NCI-H2171 treated with DMSO at 0.1 percent for 48 hours (cell line): ENCODE measurements around the gene BHLHE23.

Experiments
- DNase-seq: peaks from one replicate; lab custom pipeline; 2025; lab: John Stamatoyannopoulos, UW

Gene BHLHE23

DNA sequence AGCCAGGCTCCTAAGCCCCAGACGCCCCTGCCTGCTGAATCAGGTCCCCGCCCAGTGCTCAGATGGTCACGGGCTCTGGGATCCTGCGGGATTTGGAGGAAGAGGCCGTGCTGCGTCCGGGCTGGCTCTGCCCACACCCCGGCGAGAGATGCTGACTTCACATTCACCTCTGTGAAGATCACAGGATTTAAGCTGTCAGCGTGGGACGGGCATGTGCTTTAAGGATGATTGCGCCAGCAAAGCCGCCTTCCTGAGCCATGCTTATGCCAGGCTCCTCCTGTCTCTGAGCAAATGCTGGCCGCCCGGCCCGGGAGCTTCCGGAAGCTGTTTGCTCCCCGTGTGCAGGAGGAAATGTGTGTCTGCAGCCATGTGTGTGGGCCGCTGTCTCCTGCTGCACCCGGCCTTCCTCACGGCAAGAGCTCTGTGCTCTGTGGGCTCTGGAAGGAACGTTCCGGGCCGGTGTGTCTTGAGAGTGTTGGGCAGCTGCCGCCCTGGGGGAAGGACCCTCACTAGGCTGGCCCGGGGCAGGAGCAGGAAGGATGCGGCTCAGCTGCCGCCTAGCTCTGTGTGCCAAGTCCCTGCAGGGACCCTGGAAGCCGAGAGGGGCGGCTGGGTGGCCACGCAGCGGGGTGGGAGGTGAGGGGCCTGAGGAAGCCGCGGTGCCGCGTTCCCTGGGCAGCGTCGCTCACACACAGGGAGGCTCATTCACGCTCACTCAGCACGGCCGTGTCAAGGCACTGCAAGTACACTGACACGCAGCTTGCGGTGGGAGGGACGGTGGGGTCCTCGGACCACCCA is 19.0 kb upstream of the BHLHE23 start:
- no peak for DNase-seq

- DNase-seq: no peak
Measured at GRCh38 chr20:63024573-63025392, 18.0 kb upstream of the BHLHE23 start.

DNA sequence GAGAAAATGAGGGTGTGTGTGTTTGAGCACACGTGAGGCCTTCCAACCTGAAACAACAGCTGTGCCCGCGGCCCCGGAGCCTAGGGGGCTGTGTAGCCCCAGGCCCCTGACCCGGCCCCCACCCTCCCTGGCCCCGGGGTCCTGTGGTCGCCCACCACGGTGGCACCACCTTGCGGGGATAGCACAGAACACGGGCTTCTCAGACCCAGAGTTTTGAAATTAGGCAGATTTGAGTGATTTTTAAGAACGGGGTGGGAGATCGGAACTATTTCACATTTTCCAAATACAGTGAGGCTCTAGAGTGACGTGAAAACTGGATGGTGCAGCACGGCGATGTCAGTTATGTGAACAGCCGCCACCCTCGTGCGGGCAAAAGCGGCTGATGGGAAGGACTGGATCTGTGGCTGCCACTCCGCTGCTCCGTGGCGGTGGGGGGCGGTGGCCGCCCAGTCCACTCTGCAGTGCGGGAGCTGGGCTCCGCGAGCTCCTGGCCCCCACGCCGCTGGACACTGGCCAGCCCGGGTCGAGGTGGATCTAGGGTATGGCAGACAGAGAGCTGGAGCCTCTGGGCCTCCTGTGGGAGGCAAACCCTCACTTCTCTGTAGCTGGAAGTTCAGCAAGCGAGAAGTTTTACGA is 17.3 kb upstream of the BHLHE23 start:
- no peak for DNase-seq

- DNase-seq: no peak
Measured at GRCh38 chr20:63023071-63023935, 16.5 kb upstream of the BHLHE23 start.

GRCh38 chr20:63022501-63022900 is 15.7 kb upstream of the BHLHE23 start:
- DNase-seq: no peak

- DNase-seq: no peak
Measured at GRCh38 chr20:63021356-63022321, 14.9 kb upstream of the BHLHE23 start.

DNA sequence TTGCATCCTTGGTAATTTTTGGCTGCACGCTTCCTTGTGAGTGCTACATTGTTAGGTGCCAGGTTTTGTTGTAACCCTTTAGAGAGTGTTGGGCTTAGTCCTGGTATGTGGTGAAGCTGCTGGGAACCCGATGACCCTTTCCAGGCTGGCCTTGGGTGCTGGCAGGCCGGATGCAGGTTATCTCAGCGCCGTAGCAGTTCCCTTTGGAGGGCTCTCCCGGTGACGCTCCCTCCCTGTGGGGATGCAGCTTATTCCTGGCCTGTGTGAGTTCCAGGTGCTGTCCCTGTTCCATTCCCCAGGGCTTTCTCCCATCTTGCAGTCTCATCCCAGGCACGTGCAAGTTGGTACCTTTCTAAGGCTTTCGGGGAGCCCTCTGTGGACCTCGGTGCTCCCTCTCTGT is 13.9 kb upstream of the BHLHE23 start:
- DNase-seq: no peak

GRCh38 chr20:63017826-63018411 is 11.2 kb upstream of the BHLHE23 start:
- no peak for DNase-seq

DNA sequence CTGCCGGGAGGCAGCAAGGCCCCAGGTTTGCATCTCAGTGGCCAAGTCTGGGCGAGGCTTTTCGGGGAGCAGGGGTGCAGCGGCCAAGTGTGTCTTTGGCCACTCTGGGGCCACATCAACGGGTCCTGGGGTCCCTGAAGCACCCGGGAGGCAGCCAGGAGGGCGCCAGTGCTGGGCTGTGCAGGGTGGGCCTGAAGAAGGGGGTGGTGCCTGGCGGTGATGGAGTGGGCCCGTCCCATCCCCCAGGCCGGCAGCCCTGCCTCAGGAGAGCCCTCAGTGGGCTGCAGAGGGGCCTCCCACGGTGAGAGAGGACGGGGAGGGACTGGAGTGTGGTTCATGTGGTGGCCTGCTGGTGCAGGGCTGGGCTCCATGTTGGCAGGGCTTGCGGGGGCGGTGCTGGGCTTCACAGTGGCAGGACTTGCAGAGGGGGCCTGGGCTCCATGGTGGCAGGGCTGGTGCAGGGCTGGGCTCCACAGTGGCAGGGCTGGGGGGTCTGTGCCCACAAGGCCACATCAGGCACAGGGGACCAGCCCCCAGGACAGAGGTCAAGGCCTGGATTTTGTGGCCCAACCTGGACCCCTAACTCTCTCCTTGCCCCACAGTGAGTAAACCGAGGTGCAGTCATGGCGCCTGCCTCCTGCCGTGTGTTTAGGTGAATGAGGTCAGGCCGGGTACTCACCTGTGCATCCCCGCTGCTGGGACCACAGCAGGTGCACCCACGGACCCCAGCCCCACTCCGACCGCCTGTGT is 10.5 kb upstream of the BHLHE23 start:
- no peak for DNase-seq

GRCh38 chr20:63016514-63017075 is 9.8 kb upstream of the BHLHE23 start:
- no peak for DNase-seq

DNA sequence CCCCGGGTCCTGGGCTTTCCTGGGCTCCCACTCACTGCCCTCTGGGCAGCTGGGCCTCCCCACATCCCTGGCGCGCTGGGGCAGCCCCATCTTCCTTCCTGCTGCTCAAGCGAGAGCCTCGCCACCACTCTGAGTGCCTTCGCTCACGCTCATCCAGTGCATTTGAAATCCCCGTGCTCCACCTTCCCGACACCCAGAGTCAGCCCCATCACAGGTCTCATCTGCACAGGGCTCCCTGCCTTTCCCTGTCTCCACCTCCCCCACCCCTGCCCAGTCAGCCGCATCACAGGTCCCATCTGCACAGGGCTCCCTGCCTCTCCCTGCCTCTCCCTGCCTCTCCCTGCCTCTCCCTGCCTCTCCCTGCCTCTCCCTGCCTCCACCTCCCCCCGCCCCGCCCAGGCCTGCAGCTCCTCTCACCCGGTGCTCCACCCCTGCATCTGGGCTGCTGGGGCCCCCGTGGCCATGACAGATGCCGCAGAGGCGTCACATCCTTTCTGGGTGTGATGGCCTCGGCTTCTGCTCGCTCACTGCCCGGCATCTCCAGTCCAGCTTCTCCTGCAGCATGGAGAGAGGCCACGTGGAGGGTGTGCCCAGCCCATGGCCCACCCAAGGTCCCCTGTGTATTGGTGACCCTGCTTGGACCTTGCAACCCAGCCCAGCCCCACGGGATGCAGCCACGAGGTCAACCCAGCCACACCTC is 9.0 kb upstream of the BHLHE23 start:
- no peak for DNase-seq

DNA sequence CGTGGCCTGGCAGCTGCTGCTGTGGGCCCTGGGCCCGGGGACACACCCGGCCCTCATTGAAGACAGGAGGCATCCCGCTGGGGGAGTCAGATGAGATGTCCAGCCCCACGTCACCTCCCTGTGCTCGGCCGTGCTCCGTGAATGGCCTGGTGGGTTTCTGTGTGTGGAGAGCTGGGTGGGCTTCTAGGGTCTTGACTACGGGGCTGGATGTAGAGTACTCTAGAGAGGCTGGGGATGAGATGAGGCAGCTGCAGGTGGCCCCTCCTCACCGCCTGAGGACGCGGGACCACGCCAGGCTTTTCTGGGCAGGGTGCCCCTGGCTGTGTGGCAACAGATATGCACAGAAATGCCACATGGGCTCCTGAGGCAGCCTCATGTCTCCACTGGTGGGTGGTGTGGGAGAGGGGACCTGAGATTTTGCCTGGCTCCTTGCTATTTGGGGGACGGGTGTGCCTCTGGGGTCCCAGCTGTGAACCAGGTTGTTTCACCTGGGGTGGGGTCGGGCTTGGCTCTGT is 8.4 kb upstream of the BHLHE23 start:
- no peak for DNase-seq

DNA sequence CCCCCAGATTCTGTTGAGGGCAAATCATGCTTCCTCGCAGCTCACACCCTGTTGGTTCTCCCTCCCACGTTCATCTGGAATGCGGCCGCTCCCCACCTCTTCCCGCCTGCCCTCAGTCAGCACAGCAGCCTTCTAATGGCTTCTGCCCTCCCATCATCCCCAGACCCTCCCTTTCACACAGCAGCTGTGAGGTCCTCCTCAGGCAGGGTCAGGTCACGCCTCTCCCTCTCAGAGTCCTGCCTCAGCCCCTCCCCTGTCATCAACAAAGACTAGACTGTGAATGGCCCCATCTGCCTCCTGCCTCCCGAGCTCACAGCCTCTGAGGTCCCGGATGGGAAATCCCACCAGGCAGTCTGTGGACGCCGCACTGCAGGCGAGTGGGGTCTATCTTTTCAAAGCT is 7.9 kb upstream of the BHLHE23 start:
- DNase-seq: peak; percentile 57

DNA sequence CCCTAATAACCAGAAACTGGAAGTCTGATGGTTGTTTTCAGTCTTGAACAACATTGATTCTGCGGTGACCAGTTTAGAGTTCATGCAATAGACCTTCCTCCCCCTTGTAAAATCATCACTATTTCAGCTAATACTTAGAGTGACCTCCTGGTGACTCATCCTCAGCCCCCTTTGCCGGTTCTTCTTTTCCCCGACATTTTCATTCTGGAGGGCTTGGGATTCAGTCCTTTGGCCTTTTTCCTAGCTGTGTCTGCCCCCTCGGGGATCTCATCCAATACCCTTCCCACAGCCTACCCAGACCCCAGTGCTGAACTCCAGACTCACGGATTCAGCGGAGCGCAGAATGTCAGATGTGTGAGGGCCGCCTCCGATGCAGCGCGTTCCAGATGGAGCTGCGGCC is 7.5 kb upstream of the BHLHE23 start:
- DNase-seq: no peak

GRCh38 chr20:63013207-63013606 is 6.4 kb upstream of the BHLHE23 start:
- DNase-seq: no peak

- DNase-seq: no peak
Measured at GRCh38 chr20:63011798-63012197, 5.0 kb upstream of the BHLHE23 start.

- DNase-seq: no peak
Measured at GRCh38 chr20:63009988-63010769, 3.4 kb upstream of the BHLHE23 start.
